GM23338 (cell line): ENCODE results near the gene FAF2. TPM values are rescaled to one million over a fixed set of nuclear protein-coding genes. Genes with fewer than 3 reads are reported as not detected.

Source experiments
- ATAC-seq: fragments of 200-7000 bp; cut with Tn5 transposase; 3 replicates; pipeline ENCODE4 v1.9.1; 2020
- DNase-seq: peaks from one replicate; pipeline ENCODE4 v3.0.0-alpha.2; 2015; ENCODE audit warnings: low spot score
- H2AFZ ChIP-seq: fragments of 200-600 bp; sonication (generic); 2 replicates; pipeline ENCODE4 v1.8.0; 2016; ENCODE audit warnings: antibody characterized with exemption, mild to moderate bottlenecking, moderate library complexity
- H3F3A ChIP-seq: fragments of 200-600 bp; sonication (generic); replicated peaks from 2 replicates; pipeline ENCODE4 v1.8.0; 2017; ENCODE audit warnings: antibody characterized with exemption, mixed run types, low read depth
- H3K27ac ChIP-seq: fragments of 200-600 bp; sonication (generic); 2 replicates; pipeline ENCODE4 v1.6.1; 2016; ENCODE audit warnings: low read depth
- H3K27me3 ChIP-seq: fragments of 200-600 bp; sonication (generic); 2 replicates; pipeline ENCODE4 v1.8.0; 2016; ENCODE audit warnings: mild to moderate bottlenecking, mixed run types, moderate library complexity; ENCODE audit not compliant: insufficient read depth
- H3K36me3 ChIP-seq: fragments of 200-600 bp; sonication (generic); 2 replicates; pipeline ENCODE4 v1.8.0; 2016; ENCODE audit warnings: mild to moderate bottlenecking; ENCODE audit not compliant: insufficient read depth
- H3K4me1 ChIP-seq: fragments of 200-600 bp; sonication (generic); 2 replicates; pipeline ENCODE4 v1.8.0; 2016; ENCODE audit warnings: mild to moderate bottlenecking, moderate library complexity; ENCODE audit not compliant: insufficient read depth
- H3K4me2 ChIP-seq: fragments of 200-600 bp; sonication (generic); 2 replicates; pipeline ENCODE4 v1.7.1; 2017; ENCODE audit warnings: mixed run types
- H3K4me3 ChIP-seq: fragments of 200-600 bp; sonication (generic); 2 replicates; pipeline ENCODE4 v1.6.1; 2016; ENCODE audit warnings: mixed run types
- H3K79me2 ChIP-seq: fragments of 200-600 bp; sonication (generic); replicated peaks from 2 replicates; pipeline ENCODE4 v1.8.0; 2017; ENCODE audit warnings: mild to moderate bottlenecking; ENCODE audit not compliant: insufficient read depth
- H3K9me2 ChIP-seq: fragments of 200-600 bp; sonication (generic); 2 replicates; pipeline ENCODE4 v1.8.0; 2017; ENCODE audit not compliant: insufficient read depth
- H4K20me1 ChIP-seq: fragments of 200-600 bp; sonication (generic); replicated peaks from 2 replicates; pipeline ENCODE4 v1.8.0; 2017; ENCODE audit warnings: mild to moderate bottlenecking; ENCODE audit not compliant: insufficient read depth
- H3K27ac Mint-ChIP-seq: 2 replicates; pipeline ENCODE4 v1.8.0; 2020; ENCODE audit warnings: inconsistent platforms, mild to moderate bottlenecking, moderate library complexity, mixed read lengths
- H3K27me3 Mint-ChIP-seq: 3 replicates; pipeline ENCODE4 v1.8.0; 2022; ENCODE audit warnings: low read depth, mild to moderate bottlenecking, moderate library complexity, mixed read lengths, inconsistent platforms; ENCODE audit not compliant: insufficient read depth, poor library complexity
- H3K36me3 Mint-ChIP-seq: 3 replicates; pipeline ENCODE4 v1.8.0; 2021; ENCODE audit warnings: low read depth, mild to moderate bottlenecking, inconsistent platforms, moderate library complexity, mixed read lengths
- H3K4me1 Mint-ChIP-seq: 3 replicates; pipeline ENCODE4 v1.8.0; 2020; ENCODE audit warnings: mild to moderate bottlenecking, inconsistent platforms, mixed read lengths
- H3K4me3 Mint-ChIP-seq: 3 replicates; pipeline ENCODE4 v1.8.0; 2021; ENCODE audit warnings: moderate library complexity, mild to moderate bottlenecking, inconsistent platforms, mixed read lengths
- H3K9me3 Mint-ChIP-seq: 3 replicates; pipeline ENCODE4 v1.8.0; 2020; ENCODE audit warnings: moderate library complexity, mild to moderate bottlenecking, inconsistent platforms, mixed read lengths
- CREB1 ChIP-seq: fragments of 250-450 bp; sonication (Bioruptor Pico); IDR thresholded peaks from 2 replicates; pipeline ENCODE4 v1.5.0; 2020; ENCODE audit warnings: low read depth, mild to moderate bottlenecking, moderate library complexity
- ETS1 ChIP-seq: IDR thresholded peaks from 2 replicates; pipeline ENCODE4 v1.6.1; 2016; ENCODE audit warnings: antibody characterized with exemption
- EZH2 ChIP-seq: fragments of 200-600 bp; sonication (generic); IDR thresholded peaks from one replicate; pipeline ENCODE4 v1.8.0; 2017; ENCODE audit warnings: antibody characterized with exemption, mild to moderate bottlenecking, low read depth; ENCODE audit not compliant: unreplicated experiment
- EZH2phosphoT487 ChIP-seq: fragments of 200-600 bp; sonication (generic); IDR thresholded peaks from one replicate; pipeline ENCODE4 v1.8.1; 2018; ENCODE audit warnings: antibody characterized with exemption; ENCODE audit not compliant: unreplicated experiment
- JUNB ChIP-seq: IDR thresholded peaks from one replicate; pipeline ENCODE4 v1.6.1; 2016; ENCODE audit warnings: antibody characterized with exemption; ENCODE audit not compliant: unreplicated experiment
- NANOG ChIP-seq: IDR thresholded peaks from 2 replicates; pipeline ENCODE4 v1.6.1; 2016; ENCODE audit warnings: antibody characterized with exemption, borderline replicate concordance
- ZNF462 ChIP-seq: fragments of 250-450 bp; sonication (Bioruptor Pico); IDR thresholded peaks from 2 replicates; pipeline ENCODE4 v1.5.0; 2020; ENCODE audit warnings: mild to moderate bottlenecking, moderate library complexity
- polyA plus RNA-seq: library from polyadenylated mRNA; unstranded; fragments of >200 nt; fragmentation: Nextera tagmentation; extraction: Ambion mirVana; gene quantifications from 2 replicates; pipeline ENCODE4 v1.2.1, GENCODE V29; 2016
- total RNA-seq: library from RNA; depleted of rRNA; stranded (reverse); fragments of >200 nt; shearing (Covaris generic); gene quantifications from 2 replicates; pipeline ENCODE4 v1.2.3, GENCODE V29; 2014

FAF2 gene
- total and polyA plus RNA-seq, 2 experiments from 2014 or later, result 32.8 to 37.6 TPM

GRCh38 chr5:176446884-176447590 lies 1.1 kb upstream of the FAF2 start:
- Mint-ChIP-seq H3K9me3 (no peaks in the 10 kb centered on the region), H3K27ac (peak overlapping the region; percentile 99), H3K36me3 (no peaks in the 10 kb centered on the region; the same call in 2 of the 3 replicates), H3K4me3 (peak overlapping the region; percentile 94), H3K4me1 (peaks cover 12% of the 10 kb centered on the region), H3K27me3 (peaks cover 30% of the 10 kb centered on the region)
- Histone ChIP-seq H2AFZ (peak overlapping the region; percentile 69), H3K79me2 (peaks cover 35% of the 10 kb centered on the region), H3K4me2 (peak overlapping the region; percentile 100), H3K4me3 (peak overlapping the region; percentile 88), H3K27ac (peak overlapping the region; percentile 92), H3K4me1 (peaks cover 8% of the 10 kb centered on the region), H4K20me1 (peaks cover 24% of the 10 kb centered on the region; the same call in 1 of the 2 replicates), H3K9me2 (no peaks in the 10 kb centered on the region), H3K27me3 (no peaks in the 10 kb centered on the region), H3F3A (peaks cover 8% of the 10 kb centered on the region), H3K36me3 (no peaks in the 10 kb centered on the region)
- peak; percentile 15 for ATAC-seq
- DNase-seq, result peak; percentile 36
- TF ChIP-seq ZNF462 (CRISPR knock-in tag), result no peak
- no peak for TF ChIP-seq ETS1
- no peak for TF ChIP-seq JUNB
- no peak for TF ChIP-seq NANOG
- TF ChIP-seq EZH2phosphoT487, result no peak
- TF ChIP-seq EZH2, result no peak
- TF ChIP-seq CREB1, result no peak
